SH-SY5Y (cell line): ENCODE data around the gene ROMO1.

ENCODE experiments used
- GATA2 ChIP-seq: IDR thresholded peaks from 2 replicates; pipeline ENCODE4 v1.6.1; 2011; ENCODE audit warnings: mild to moderate bottlenecking, low read depth, low read length
- GATA3 ChIP-seq: IDR thresholded peaks from 2 replicates; pipeline ENCODE4 v1.6.1; 2011; ENCODE audit warnings: low read depth, mild to moderate bottlenecking, low read length, moderate library complexity

GRCh38 chr20:35721219-35721618 is 22.0 kb downstream of the ROMO1 start:
- TF ChIP-seq GATA2 (no peak), GATA3 (no peak)
